HepG2 (cell line): Measurements from ENCODE around the gene CYLD. TPM values are rescaled to one million over a fixed set of nuclear protein-coding genes. Genes with fewer than 3 reads are reported as not detected.
A peak's percentile ranks its signal among the peaks of the same experiment; 100 is the strongest.

Experiments used
- CBFB ChIP-seq: sonication (generic); formaldehyde crosslinking; IDR thresholded peaks from 2 replicates; pipeline ENCODE4 v1.4.0; 2020; ENCODE audit warnings: missing genetic modification reagents
- CENPT ChIP-seq: sonication (generic); formaldehyde crosslinking; IDR thresholded peaks from 2 replicates; pipeline ENCODE4 v1.8.0; 2022; ENCODE audit warnings: low read depth, mild to moderate bottlenecking, moderate library complexity, missing genetic modification reagents
- DDIT3 ChIP-seq: sonication (generic); formaldehyde crosslinking; IDR thresholded peaks from 2 replicates; pipeline ENCODE4 v1.4.0; 2020; ENCODE audit warnings: mild to moderate bottlenecking, missing genetic modification reagents
- FOXC1 ChIP-seq: sonication (generic); formaldehyde crosslinking; IDR thresholded peaks from 2 replicates; pipeline ENCODE4 v1.8.0; 2022; ENCODE audit warnings: mild to moderate bottlenecking, missing genetic modification reagents, borderline replicate concordance
- GABPB1 ChIP-seq: IDR thresholded peaks from 2 replicates; pipeline ENCODE4 v1.6.1; 2016; ENCODE audit warnings: mild to moderate bottlenecking, missing genetic modification reagents, moderate library complexity, missing compliant biosample characterization
- GPN1 ChIP-seq: sonication (generic); formaldehyde crosslinking; IDR thresholded peaks from 2 replicates; pipeline ENCODE4 v1.5.1; 2020; ENCODE audit warnings: missing genetic modification reagents, borderline replicate concordance
- HBP1 ChIP-seq: IDR thresholded peaks from 2 replicates; pipeline ENCODE4 v1.6.1; 2016; ENCODE audit warnings: low read depth, control low read depth
- HES4 ChIP-seq: sonication (generic); formaldehyde crosslinking; IDR thresholded peaks from 2 replicates; pipeline ENCODE4 v1.9.0; 2021; ENCODE audit warnings: mild to moderate bottlenecking, missing genetic modification reagents, borderline replicate concordance
- MEIS2 ChIP-seq: sonication (generic); formaldehyde crosslinking; IDR thresholded peaks from 2 replicates; pipeline ENCODE4 v1.9.0; 2021; ENCODE audit warnings: mild to moderate bottlenecking, missing genetic modification reagents
- MTA3 ChIP-seq: sonication (generic); formaldehyde crosslinking; IDR thresholded peaks from 2 replicates; pipeline ENCODE4 v1.4.0; 2020; ENCODE audit warnings: missing genetic modification reagents
- NFIC ChIP-seq: IDR thresholded peaks from 2 replicates; pipeline ENCODE4 v1.6.1; 2012; ENCODE audit warnings: mild to moderate bottlenecking, low read length, inconsistent platforms
- POLR2AphosphoS5 ChIP-seq: IDR thresholded peaks from 2 replicates; pipeline ENCODE4 v1.6.1; 2012; ENCODE audit warnings: low read depth, low read length
- SP4 ChIP-seq: sonication (generic); formaldehyde crosslinking; IDR thresholded peaks from 2 replicates; pipeline ENCODE4 v1.8.1; 2023; ENCODE audit warnings: mild to moderate bottlenecking, missing genetic modification reagents
- UBTF ChIP-seq: sonication (generic); formaldehyde crosslinking; IDR thresholded peaks from 2 replicates; pipeline ENCODE4 v1.4.0; 2020; ENCODE audit warnings: mild to moderate bottlenecking, missing genetic modification reagents
- ZBTB10 ChIP-seq: sonication (generic); formaldehyde crosslinking; IDR thresholded peaks from 2 replicates; pipeline ENCODE4 v1.4.0; 2020; ENCODE audit warnings: missing genetic modification reagents, borderline replicate concordance
- ZNF24 ChIP-seq: fragments of 450-650 bp; IDR thresholded peaks from 2 replicates; pipeline ENCODE4 v1.6.1; 2017; ENCODE audit warnings: antibody characterized with exemption, mild to moderate bottlenecking
- ZNF256 ChIP-seq: sonication (generic); formaldehyde crosslinking; conservative IDR thresholded peaks from 2 replicates; pipeline ENCODE4 v1.4.0; 2020; ENCODE audit warnings: missing genetic modification reagents
- ZNF282 ChIP-seq: fragments of 450-650 bp; IDR thresholded peaks from 2 replicates; pipeline ENCODE4 v1.6.1; 2018; ENCODE audit not compliant: partially characterized antibody
- ZNF44 ChIP-seq: sonication (generic); formaldehyde crosslinking; IDR thresholded peaks from 2 replicates; pipeline ENCODE4 v1.5.1; 2020; ENCODE audit warnings: mild to moderate bottlenecking, missing genetic modification reagents
- ZNF567 ChIP-seq: sonication (generic); formaldehyde crosslinking; IDR thresholded peaks from 2 replicates; pipeline ENCODE4 v1.8.1; 2023; ENCODE audit warnings: mild to moderate bottlenecking, missing genetic modification reagents, borderline replicate concordance
- ZNF576 ChIP-seq: sonication (generic); formaldehyde crosslinking; IDR thresholded peaks from 2 replicates; pipeline ENCODE4 v1.4.0; 2020; ENCODE audit warnings: mild to moderate bottlenecking, missing genetic modification reagents
- ZNF616 ChIP-seq: sonication (generic); formaldehyde crosslinking; IDR thresholded peaks from 2 replicates; pipeline ENCODE4 v1.5.0; 2020; ENCODE audit warnings: low read depth, mild to moderate bottlenecking, missing genetic modification reagents
- ZSCAN25 ChIP-seq: sonication (generic); formaldehyde crosslinking; IDR thresholded peaks from 2 replicates; pipeline ENCODE4 v1.8.0; 2022; ENCODE audit warnings: mild to moderate bottlenecking, missing genetic modification reagents
- polyA plus RNA-seq, 8 experiments: library from polyadenylated mRNA; depleted of rRNA in 3 of 8; stranded (reverse) in 7 of 8; unstranded in 1 of 8; fragments of >200 nt; fragmentation: Illumina TruSeq in 4 of 8; extraction: Trizol in 4 of 8; gene quantifications; 2 replicates each; pipeline versions ENCODE4 v1.2.1 to v1.2.3, GENCODE V29; 2011 to 2016; ENCODE audit warnings: low read depth in 4 of 8, missing spikeins in 1 of 8, mixed read lengths in 1 of 8; ENCODE audit not compliant: insufficient read depth in 1 of 8
- total RNA-seq, 5 experiments: library from RNA; depleted of rRNA; stranded (reverse); fragments of >200 nt; fragmentation: Illumina TruSeq; extraction: Trizol; gene quantifications; 2 replicates each; pipeline ENCODE4 v1.2.3, GENCODE V29; 2016; ENCODE audit warnings: low read depth in 1 of 5

The CYLD gene
- total and polyA plus RNA-seq, 2 of the 13 experiments (the other 11 are each of a cell fraction or from before 2014, with no cell fraction given): 6.1 to 11.4 TPM

GRCh38 chr16:50806099-50807062, 64.5 kb downstream of the CYLD start (continued):
- TF ChIP-seq ZBTB10 (CRISPR knock-in tag): no peak
- TF ChIP-seq ZNF282: no peak
- TF ChIP-seq FOXC1 (CRISPR knock-in tag): peak; percentile 63; the same call in 1 of the 2 replicates
- no peak for TF ChIP-seq HES4 (CRISPR knock-in tag)
- no peak for TF ChIP-seq SP4
- no peak for TF ChIP-seq UBTF (CRISPR knock-in tag)
- no peak for TF ChIP-seq GABPB1 (CRISPR knock-in tag)
- TF ChIP-seq DDIT3 (CRISPR knock-in tag): no peak
- peak; percentile 55; the same call in 1 of the 2 replicates for TF ChIP-seq ZNF44 (CRISPR knock-in tag)
- no peak for TF ChIP-seq ZNF576 (CRISPR knock-in tag)
- TF ChIP-seq POLR2AphosphoS5: no peak
- no peak for TF ChIP-seq ZNF616 (CRISPR knock-in tag)
- TF ChIP-seq ZNF256 (CRISPR knock-in tag): 0 out of 2 replicates have a peak, but pooled peaks have one; percentile 7
- TF ChIP-seq ZNF567 (CRISPR knock-in tag): no peak
- TF ChIP-seq ZSCAN25 (CRISPR knock-in tag): no peak
- TF ChIP-seq NFIC: no peak
- TF ChIP-seq MTA3 (CRISPR knock-in tag): no peak
- no peak for TF ChIP-seq GPN1 (CRISPR knock-in tag)
- TF ChIP-seq MEIS2 (CRISPR knock-in tag): peak; percentile 59; the same call in 1 of the 2 replicates
- no peak; the same call in 1 of the 2 replicates for TF ChIP-seq HBP1 (CRISPR knock-in tag)
- no peak for TF ChIP-seq CBFB (CRISPR knock-in tag)
- peak; percentile 90 for TF ChIP-seq ZNF24
- TF ChIP-seq CENPT (CRISPR knock-in tag): no peak
